ENCODE data around the gene SOX9. TPM values are rescaled to one million over a fixed set of nuclear protein-coding genes. Genes with fewer than 3 reads are reported as not detected.
A peak's percentile ranks its signal among the peaks of the same experiment; 100 is the strongest.

SOX9 gene
- total RNA-seq, 4 donors from 2014 or later, result 35.2 to 55.7 (median 42.3) TPM

DNA sequence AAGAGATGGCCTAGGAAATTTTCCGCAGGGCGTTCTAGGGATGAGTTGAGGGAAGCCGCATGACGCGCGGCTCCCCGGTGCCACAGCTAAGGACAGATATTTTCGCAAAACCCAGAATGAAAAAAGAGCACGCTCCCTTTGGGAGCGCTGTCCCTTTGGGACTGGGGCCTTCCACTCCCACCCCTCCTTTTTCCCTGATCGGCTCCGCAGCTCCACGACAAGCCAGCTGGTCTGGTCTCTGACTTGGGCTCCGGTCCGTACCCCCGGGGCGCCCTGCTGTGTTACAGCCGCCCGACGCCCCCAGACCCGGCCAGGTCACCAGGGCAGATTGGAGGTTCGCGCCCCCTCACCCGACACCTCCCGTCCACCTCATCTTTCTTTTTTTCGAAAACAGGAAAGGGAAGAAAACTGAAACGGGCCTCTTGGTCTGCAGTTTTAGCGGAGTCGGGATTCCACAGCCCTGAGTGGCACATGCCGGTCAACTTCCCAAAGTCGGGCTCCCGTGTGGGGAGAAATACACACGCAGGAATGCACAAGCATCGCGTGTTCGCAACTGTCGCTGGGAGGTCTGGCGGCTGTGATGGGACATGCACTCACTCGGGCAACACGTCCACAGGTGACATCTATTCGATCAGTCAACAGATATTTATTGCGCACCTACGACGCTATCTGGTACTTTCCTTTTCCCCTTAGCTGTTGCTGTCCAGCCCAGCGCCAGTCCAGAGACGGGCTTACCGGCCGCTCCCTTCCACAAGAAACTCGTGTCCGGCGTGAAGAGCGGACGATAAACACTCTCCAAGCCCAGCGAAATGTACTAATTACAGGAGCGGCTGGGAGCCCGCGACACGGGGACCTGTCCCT is 3.9 kb upstream of the SOX9 start:
- Histone ChIP-seq H3K9me3 (no peaks in the 10 kb centered on the region), H3K27ac (no peak overlapping the region), H3K4me1 (peaks cover 0 to 44% (median 21%) of the 10 kb centered on the region in 4 donors), H3K36me3 (no peaks in the 10 kb centered on the region), H3K4me3 (peak overlapping the region in 3 of 4 donors; percentile 36 to 54 (median 38)), H3K27me3 (peaks cover 68% of the 10 kb centered on the region)
- peak; percentile 30 for DNase-seq
- in situ Hi-C loops (cut with MboI; ENCODE audit: low pct_ligation_motif_present in 1 of 4, low pct_unique_long_range_greater_than_20kb in 1 of 4, low sequenced_read_pairs in 3 of 4), result loop anchor here (10.0 to 25.0 kb wide), 4 partner anchors 630 to 1002 kb away; no protein-coding TSS in a partner anchor
- TF ChIP-seq, protein P1, sequence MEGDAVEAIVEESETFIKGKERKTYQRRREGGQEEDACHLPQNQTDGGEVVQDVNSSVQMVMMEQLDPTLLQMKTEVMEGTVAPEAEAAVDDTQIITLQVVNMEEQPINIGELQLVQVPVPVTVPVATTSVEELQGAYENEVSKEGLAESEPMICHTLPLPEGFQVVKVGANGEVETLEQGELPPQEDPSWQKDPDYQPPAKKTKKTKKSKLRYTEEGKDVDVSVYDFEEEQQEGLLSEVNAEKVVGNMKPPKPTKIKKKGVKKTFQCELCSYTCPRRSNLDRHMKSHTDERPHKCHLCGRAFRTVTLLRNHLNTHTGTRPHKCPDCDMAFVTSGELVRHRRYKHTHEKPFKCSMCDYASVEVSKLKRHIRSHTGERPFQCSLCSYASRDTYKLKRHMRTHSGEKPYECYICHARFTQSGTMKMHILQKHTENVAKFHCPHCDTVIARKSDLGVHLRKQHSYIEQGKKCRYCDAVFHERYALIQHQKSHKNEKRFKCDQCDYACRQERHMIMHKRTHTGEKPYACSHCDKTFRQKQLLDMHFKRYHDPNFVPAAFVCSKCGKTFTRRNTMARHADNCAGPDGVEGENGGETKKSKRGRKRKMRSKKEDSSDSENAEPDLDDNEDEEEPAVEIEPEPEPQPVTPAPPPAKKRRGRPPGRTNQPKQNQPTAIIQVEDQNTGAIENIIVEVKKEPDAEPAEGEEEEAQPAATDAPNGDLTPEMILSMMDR (IDR thresholded peaks at IDR 0.05), result no peak
- TF ChIP-seq EP300 (IDR thresholded peaks at IDR 0.05; ENCODE audit: low read depth), result no peak
- no peak for TF ChIP-seq POLR2A (IDR thresholded peaks at IDR 0.05)
- TF ChIP-seq POLR2AphosphoS5 (IDR thresholded peaks at IDR 0.05), result no peak
- intact Hi-C loops (cut with DNase I; ENCODE audit: low total_unique reads), result loop anchor here (10.0 kb wide), 1 partner anchor 1482 kb away; no protein-coding TSS in a partner anchor
- 44 to 66% methylated on average over 9 to 58 of the region's 58 CpGs for WGBS, 2 donors (ENCODE audit: low coverage in 1 of 2)

DNA sequence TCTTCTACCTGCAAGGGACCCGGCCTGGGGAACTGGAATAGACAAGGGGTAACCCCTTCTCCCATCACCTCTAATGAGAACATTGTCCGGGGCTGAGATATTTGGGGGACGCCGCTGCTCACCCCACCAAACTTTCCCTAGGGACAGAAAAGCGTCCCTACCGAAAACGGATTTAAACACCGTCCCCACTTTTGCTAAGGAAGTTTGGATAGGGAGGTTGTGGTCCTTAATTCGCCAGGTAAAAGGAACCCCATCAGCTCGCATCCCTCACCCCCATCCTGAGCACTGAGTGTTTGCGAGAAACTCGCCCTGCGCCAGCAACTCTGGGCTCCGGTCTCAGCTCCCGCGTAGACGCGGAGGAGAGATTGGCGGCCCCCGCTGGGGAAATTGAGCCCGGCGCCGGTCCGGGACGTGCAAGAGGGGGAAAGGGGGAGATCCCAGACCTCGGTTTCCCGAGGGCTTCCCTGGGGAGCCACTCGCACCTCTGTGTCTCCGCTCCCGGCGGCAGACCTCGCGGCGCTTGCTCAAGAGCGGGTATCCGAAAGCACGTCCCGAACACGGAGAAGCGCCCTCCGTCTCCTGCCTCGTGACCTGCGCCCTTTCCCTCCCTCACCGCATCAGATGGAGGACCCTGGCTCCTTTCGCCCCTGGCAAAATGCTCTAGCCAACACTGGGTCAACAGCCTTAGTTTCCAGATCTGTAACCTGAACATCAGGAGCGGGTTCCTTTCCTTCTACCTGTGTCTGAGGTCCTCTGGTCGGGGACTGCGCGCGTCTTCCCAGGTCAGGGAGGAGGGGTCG is 3.1 kb upstream of the SOX9 start:
- TF ChIP-seq POLR2A (IDR thresholded peaks at IDR 0.05) (no peak), EP300 (IDR thresholded peaks at IDR 0.05; ENCODE audit: low read depth) (no peak), POLR2AphosphoS5 (IDR thresholded peaks at IDR 0.05) (no peak)
- TF ChIP-seq, protein P1 (IDR thresholded peaks at IDR 0.05), result no peak
- intact Hi-C loops (cut with DNase I; ENCODE audit: low total_unique reads), result loop anchor here (10.0 kb wide), 1 partner anchor 1483 kb away; no protein-coding TSS in a partner anchor
- H3K36me3 ChIP-seq, result no peaks in the 10 kb centered on the region
- peaks cover 0 to 44% (median 22%) of the 10 kb centered on the region in 4 donors for H3K4me1 ChIP-seq
- 0 to 6% methylated on average over 4 to 51 of the region's 51 CpGs for whole genome bisulfite sequencing, 2 donors (ENCODE audit: low coverage in 1 of 2)
- peaks cover 75% of the 10 kb centered on the region for H3K27me3 ChIP-seq
- in situ Hi-C loops (cut with MboI; ENCODE audit: low pct_ligation_motif_present in 1 of 4, low pct_unique_long_range_greater_than_20kb in 1 of 4, low sequenced_read_pairs in 3 of 4), result loop anchor here (10.0 to 25.0 kb wide), 4 partner anchors 630 to 1003 kb away; no protein-coding TSS in a partner anchor
- peak overlapping the region in 3 of 4 donors; percentile 36 to 54 (median 38) for H3K4me3 ChIP-seq
- peak; percentile 29 for DNase-seq
- H3K27ac ChIP-seq, result no peak overlapping the region
- no peaks in the 10 kb centered on the region for H3K9me3 ChIP-seq

DNA sequence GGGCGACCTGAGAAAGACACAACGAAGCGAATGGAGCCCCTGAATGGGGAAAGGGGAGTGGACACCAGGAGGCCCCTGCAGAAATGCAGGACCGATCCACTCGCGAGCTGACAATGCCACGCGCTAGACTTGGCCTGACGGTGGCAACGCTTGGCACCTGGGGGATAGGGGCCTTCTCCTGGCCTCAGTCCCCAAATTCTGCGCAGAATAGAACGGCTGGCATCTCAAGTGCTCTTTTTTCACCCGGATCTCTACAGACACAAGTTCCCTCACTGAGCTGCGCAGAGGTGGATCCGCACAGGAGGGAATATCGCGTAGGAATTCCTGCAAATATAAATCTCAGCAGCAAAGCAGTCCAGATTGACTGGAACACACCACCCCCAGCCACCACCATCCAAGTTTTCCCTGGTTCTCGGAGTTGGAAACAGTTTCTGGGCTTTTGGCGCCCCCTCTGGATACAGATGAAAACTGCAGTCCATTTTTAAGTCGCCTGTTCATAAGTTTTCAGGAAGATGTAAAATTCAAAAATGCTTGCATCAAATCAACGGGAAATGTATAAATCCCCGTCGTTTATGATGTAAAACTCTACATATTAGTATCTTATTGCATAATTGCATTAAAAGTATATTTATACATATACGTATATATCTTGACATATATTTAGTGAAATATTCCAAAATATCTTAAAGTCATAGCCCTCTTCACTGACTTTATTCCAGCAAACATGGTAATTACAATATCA is 2.3 kb upstream of the SOX9 start:
- WGBS, 2 donors (ENCODE audit: low coverage in 1 of 2), result 0 to 5% methylated on average over 5 to 24 of the region's 24 CpGs
- Histone ChIP-seq H3K27me3 (peaks cover 82% of the 10 kb centered on the region), H3K4me1 (peaks cover 0 to 44% (median 25%) of the 10 kb centered on the region in 4 donors), H3K27ac (peak overlapping the region in 1 of 4 donors; percentile 86), H3K9me3 (no peaks in the 10 kb centered on the region), H3K36me3 (no peaks in the 10 kb centered on the region), H3K4me3 (peak overlapping the region in 3 of 4 donors; percentile 36 to 54 (median 38))
- no peak for TF ChIP-seq EP300 (IDR thresholded peaks at IDR 0.05; ENCODE audit: low read depth)
- TF ChIP-seq, protein P1 (IDR thresholded peaks at IDR 0.05), result peak; percentile 82 to 92 (median 90)
- in situ Hi-C loops (cut with MboI; ENCODE audit: low pct_ligation_motif_present in 1 of 4, low pct_unique_long_range_greater_than_20kb in 1 of 4, low sequenced_read_pairs in 3 of 4), result loop anchor here (10.0 to 25.0 kb wide), 4 partner anchors 631 to 1004 kb away; no protein-coding TSS in a partner anchor
- intact Hi-C loops (cut with DNase I; ENCODE audit: low total_unique reads), result loop anchor here (10.0 kb wide), 1 partner anchor 1484 kb away; no protein-coding TSS in a partner anchor
- DNase-seq, result peak; percentile 81
